H1 (cell line): ENCODE data around the gene HOXD4. TPM values are rescaled to one million over a fixed set of nuclear protein-coding genes. Genes with fewer than 3 reads are reported as not detected.

Source experiments
- BRCA1 ChIP-seq: IDR thresholded peaks from 2 replicates; pipeline ENCODE4 v1.6.1; 2012; ENCODE audit warnings: low read depth, low read length, improper control_type of control experiment
- CHD1 ChIP-seq: IDR thresholded peaks from 2 replicates; pipeline ENCODE4 v1.6.1; 2012; ENCODE audit warnings: low read depth, low read length, improper control_type of control experiment
- CHD2 ChIP-seq: IDR thresholded peaks from 2 replicates; pipeline ENCODE4 v1.6.1; 2012; ENCODE audit warnings: low read length, improper control_type of control experiment
- CTBP2 ChIP-seq: IDR thresholded peaks from 2 replicates; pipeline ENCODE4 v1.7.0; 2011; ENCODE audit warnings: borderline replicate concordance, mild to moderate bottlenecking, moderate library complexity, mixed read lengths, low read length; ENCODE audit not compliant: insufficient read depth, insufficient read length
- EGR1 ChIP-seq: IDR thresholded peaks from 2 replicates; pipeline ENCODE4 v1.6.1; 2011; ENCODE audit warnings: low read depth, low read length, borderline replicate concordance
- EP300 ChIP-seq, 2 experiments: IDR thresholded peaks; 1 replicate in 1 of 2; 2 replicates in 1 of 2; pipeline ENCODE4 v1.6.1; 2011 to 2012; ENCODE audit warnings: low read depth in 2 of 2, low read length in 2 of 2, mild to moderate bottlenecking in 2 of 2, borderline replicate concordance in 1 of 2, inconsistent platforms in 1 of 2, moderate library complexity in 1 of 2
- FOSL1 ChIP-seq: IDR thresholded peaks from 2 replicates; pipeline ENCODE4 v1.6.1; 2011; ENCODE audit warnings: mild to moderate bottlenecking, low read depth, low read length, moderate library complexity; ENCODE audit not compliant: insufficient read depth
- GABPA ChIP-seq: IDR thresholded peaks from 2 replicates; pipeline ENCODE4 v1.6.1; 2011; ENCODE audit warnings: mild to moderate bottlenecking, low read length, moderate library complexity, borderline replicate concordance; ENCODE audit not compliant: insufficient read depth
- JUN ChIP-seq: IDR thresholded peaks from 2 replicates; pipeline ENCODE4 v1.6.1; 2011; ENCODE audit warnings: low read depth, mild to moderate bottlenecking, improper control_type of control experiment, low read length
- KDM1A ChIP-seq: fragments of 200-600, 300-600 bp; sonication (generic); IDR thresholded peaks from 2 replicates; pipeline ENCODE4 v1.7.1; 2016; ENCODE audit warnings: mild to moderate bottlenecking, low read length, borderline replicate concordance
- MAFK ChIP-seq: IDR thresholded peaks from 2 replicates; pipeline ENCODE4 v1.6.1; 2012; ENCODE audit warnings: low read depth, mild to moderate bottlenecking, improper control_type of control experiment, low read length
- NANOG ChIP-seq: IDR thresholded peaks from 2 replicates; pipeline ENCODE4 v1.6.1; 2011; ENCODE audit warnings: low read length, low read depth, mild to moderate bottlenecking, inconsistent platforms; ENCODE audit not compliant: insufficient read depth, poor library complexity, severe bottlenecking
- PHF8 ChIP-seq: fragments of 200-600 bp; sonication (generic); conservative IDR thresholded peaks from 2 replicates; pipeline ENCODE4 v1.7.1; 2012; ENCODE audit warnings: low read depth, mild to moderate bottlenecking, inconsistent platforms, low read length, moderate library complexity
- POLR2AphosphoS5 ChIP-seq: IDR thresholded peaks from 2 replicates; pipeline ENCODE4 v1.6.1; 2011; ENCODE audit warnings: low read depth, low read length
- POU5F1 ChIP-seq: IDR thresholded peaks from 2 replicates; pipeline ENCODE4 v1.6.1; 2011; ENCODE audit warnings: low read depth, mild to moderate bottlenecking, low read length, moderate library complexity
- RAD21 ChIP-seq, 2 experiments: IDR thresholded peaks in 1 of 2; conservative IDR thresholded peaks in 1 of 2; 2 replicates each; pipeline ENCODE4 v1.6.1; 2011; ENCODE audit warnings: low read depth in 2 of 2, low read length in 2 of 2, improper control_type of control experiment in 1 of 2, inconsistent platforms in 1 of 2, mild to moderate bottlenecking in 1 of 2, moderate library complexity in 1 of 2
- SIRT6 ChIP-seq: IDR thresholded peaks from one replicate; pipeline ENCODE4 v1.7.1; 2012; ENCODE audit warnings: low read length, inconsistent platforms
- SP1 ChIP-seq: IDR thresholded peaks from 2 replicates; pipeline ENCODE4 v1.6.1; 2011; ENCODE audit warnings: low read depth, low read length
- SP2 ChIP-seq: IDR thresholded peaks from 2 replicates; pipeline ENCODE4 v1.6.1; 2012; ENCODE audit warnings: mild to moderate bottlenecking, low read length, inconsistent platforms
- SRF ChIP-seq: IDR thresholded peaks from 2 replicates; pipeline ENCODE4 v1.6.1; 2011; ENCODE audit warnings: mild to moderate bottlenecking, low read depth, low read length, moderate library complexity
- SUZ12 ChIP-seq: fragments of 200-600 bp; sonication (generic); IDR thresholded peaks from 2 replicates; pipeline ENCODE4 v1.6.1; 2012; ENCODE audit warnings: mild to moderate bottlenecking, inconsistent platforms, low read length, moderate library complexity, mixed read lengths
- TAF1 ChIP-seq: IDR thresholded peaks from 2 replicates; pipeline ENCODE4 v1.6.1; 2011; ENCODE audit warnings: mild to moderate bottlenecking, low read depth, low read length
- TBP ChIP-seq: IDR thresholded peaks from 2 replicates; pipeline ENCODE4 v1.6.1; 2011; ENCODE audit warnings: low read depth, low read length, improper control_type of control experiment
- USF2 ChIP-seq: IDR thresholded peaks from 2 replicates; pipeline ENCODE4 v1.6.1; 2011; ENCODE audit warnings: low read length, improper control_type of control experiment
- ZNF274 ChIP-seq: IDR thresholded peaks from 2 replicates; pipeline ENCODE4 v1.7.0; 2012; ENCODE audit warnings: low read length, borderline replicate concordance; ENCODE audit errors: extremely low read depth
- polyA plus RNA-seq, 7 experiments: library from polyadenylated mRNA; depleted of rRNA in 3 of 7; stranded (reverse) in 5 of 7; unstranded in 2 of 7; fragments of >200 nt in 5 of 7; fragments of 200-250 nt in 2 of 7; gene quantifications; 1 replicate in 5 of 7; 2 replicates in 1 of 7; 4 replicates in 1 of 7; pipeline versions ENCODE4 v1.2.1 to v1.2.3, GENCODE V29; 2011 to 2013; ENCODE audit warnings: missing spikeins in 2 of 7, mixed read lengths in 2 of 7
- total RNA-seq: library from RNA; stranded (reverse); fragmentation: NEBNext Ultra II Directional; extraction: Animal tissue kit (Norgen Biotek cat#: 25700); gene quantifications from 2 replicates; pipeline ENCODE4 v1.2.1, GENCODE V29; 2021

The HOXD4 gene
- total and polyA plus RNA-seq, 2 of the 8 experiments (the other 6 are each of a cell fraction or from before 2014, with no cell fraction given): not detected

GRCh38 chr2:176171351-176172006 is 20.1 kb downstream of the HOXD4 start (continued):
- TF ChIP-seq TAF1 (no peak), EP300 (IDR thresholded peaks at IDR 0.05; ENCODE audit: borderline replicate concordance in 1 of 2, low read depth in 2 of 2, low read length in 2 of 2) (no peak), PHF8 (no peak), POU5F1 (no peak), SIRT6 (no peak), KDM1A (no peak), MAFK (no peak), TBP (no peak), NANOG (no peak), CHD2 (no peak), CHD1 (no peak), BRCA1 (no peak), SP2 (no peak), ZNF274 (no peak), GABPA (no peak), EGR1 (peak; percentile 92), SUZ12 (no peak; the same call in 1 of the 2 replicates), RAD21 (IDR thresholded peaks at IDR 0.05 in 1 of 2, conservative IDR thresholded peaks at IDR 0.05 in 1 of 2; ENCODE audit: low read depth in 2 of 2, low read length in 2 of 2) (no peak; a peak in 1 of 4 replicates), SP1 (peak; percentile 84), CTBP2 (peak; percentile 98), JUN (no peak), FOSL1 (no peak), SRF (no peak), USF2 (peak; percentile 56; the same call in 1 of the 2 replicates), POLR2AphosphoS5 (no peak)
